Measurements from ENCODE around the gene ADAM19. TPM values are rescaled to one million over a fixed set of nuclear protein-coding genes. Genes with fewer than 3 reads are reported as not detected.

ADAM19 gene
- polyA plus RNA-seq, 1 donor from 2014 or later: 9.9 TPM

DNA sequence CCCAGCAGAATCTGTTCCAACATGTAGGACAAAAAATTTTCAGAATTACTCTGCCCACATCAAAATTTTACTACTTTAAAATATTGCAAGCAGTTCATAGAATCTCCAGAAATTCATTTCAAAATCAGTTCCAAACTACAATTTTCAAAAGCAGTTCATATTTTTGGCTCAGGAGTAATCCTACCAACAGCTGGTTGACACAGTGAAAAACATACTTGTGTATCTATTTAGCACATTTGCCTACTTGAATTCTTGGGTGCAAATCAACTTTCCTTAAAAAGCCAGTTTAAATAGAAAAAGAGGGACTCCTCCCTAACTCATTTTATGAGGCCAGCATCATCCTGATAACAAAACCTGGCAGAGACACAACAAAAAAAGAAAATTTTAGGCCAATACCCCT is 45.2 kb upstream of the ADAM19 start:
- Histone ChIP-seq H3K79me2 (replicated peaks; ENCODE audit: insufficient read depth, low read length) (no peaks in the 10 kb centered on the region), H3K9me2 (ENCODE audit: insufficient read depth, low read length) (no peaks in the 10 kb centered on the region), H3K9me3 (ENCODE audit: low read length) (no peaks in the 10 kb centered on the region), H3F3A (ENCODE audit: insufficient read depth, low read length, poor library complexity, severe bottlenecking) (no peaks in the 10 kb centered on the region), H3K36me3 (ENCODE audit: insufficient read depth, low read length) (no peaks in the 10 kb centered on the region), H4K20me1 (ENCODE audit: insufficient read depth) (no peaks in the 10 kb centered on the region), H3K9ac (ENCODE audit: low read length) (no peak overlapping the region), H3K4me3 (ENCODE audit: low read length) (no peak overlapping the region), H2AFZ (ENCODE audit: low read depth, low read length) (no peak overlapping the region), H3K27me3 (ENCODE audit: insufficient read depth, low read depth, low read length) (no peaks in the 10 kb centered on the region), H3K27ac (ENCODE audit: low read length) (no peak overlapping the region), H3K4me2 (ENCODE audit: low read length) (no peak overlapping the region)
- no peak for TF ChIP-seq TAF1 (IDR thresholded peaks at IDR 0.05; ENCODE audit: low read depth)
- TF ChIP-seq MXI1 (conservative IDR thresholded peaks at IDR 0.05; ENCODE audit: poor library complexity, severe bottlenecking): no peak
- no peak for TF ChIP-seq SMC3 (conservative IDR thresholded peaks at IDR 0.05; ENCODE audit: poor library complexity)
- no peak for TF ChIP-seq POLR2AphosphoS5 (IDR thresholded peaks at IDR 0.05)
- TF ChIP-seq, protein P1, sequence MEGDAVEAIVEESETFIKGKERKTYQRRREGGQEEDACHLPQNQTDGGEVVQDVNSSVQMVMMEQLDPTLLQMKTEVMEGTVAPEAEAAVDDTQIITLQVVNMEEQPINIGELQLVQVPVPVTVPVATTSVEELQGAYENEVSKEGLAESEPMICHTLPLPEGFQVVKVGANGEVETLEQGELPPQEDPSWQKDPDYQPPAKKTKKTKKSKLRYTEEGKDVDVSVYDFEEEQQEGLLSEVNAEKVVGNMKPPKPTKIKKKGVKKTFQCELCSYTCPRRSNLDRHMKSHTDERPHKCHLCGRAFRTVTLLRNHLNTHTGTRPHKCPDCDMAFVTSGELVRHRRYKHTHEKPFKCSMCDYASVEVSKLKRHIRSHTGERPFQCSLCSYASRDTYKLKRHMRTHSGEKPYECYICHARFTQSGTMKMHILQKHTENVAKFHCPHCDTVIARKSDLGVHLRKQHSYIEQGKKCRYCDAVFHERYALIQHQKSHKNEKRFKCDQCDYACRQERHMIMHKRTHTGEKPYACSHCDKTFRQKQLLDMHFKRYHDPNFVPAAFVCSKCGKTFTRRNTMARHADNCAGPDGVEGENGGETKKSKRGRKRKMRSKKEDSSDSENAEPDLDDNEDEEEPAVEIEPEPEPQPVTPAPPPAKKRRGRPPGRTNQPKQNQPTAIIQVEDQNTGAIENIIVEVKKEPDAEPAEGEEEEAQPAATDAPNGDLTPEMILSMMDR (IDR thresholded peaks at IDR 0.05; ENCODE audit: poor library complexity, severe bottlenecking): no peak
- TF ChIP-seq, protein P2, sequence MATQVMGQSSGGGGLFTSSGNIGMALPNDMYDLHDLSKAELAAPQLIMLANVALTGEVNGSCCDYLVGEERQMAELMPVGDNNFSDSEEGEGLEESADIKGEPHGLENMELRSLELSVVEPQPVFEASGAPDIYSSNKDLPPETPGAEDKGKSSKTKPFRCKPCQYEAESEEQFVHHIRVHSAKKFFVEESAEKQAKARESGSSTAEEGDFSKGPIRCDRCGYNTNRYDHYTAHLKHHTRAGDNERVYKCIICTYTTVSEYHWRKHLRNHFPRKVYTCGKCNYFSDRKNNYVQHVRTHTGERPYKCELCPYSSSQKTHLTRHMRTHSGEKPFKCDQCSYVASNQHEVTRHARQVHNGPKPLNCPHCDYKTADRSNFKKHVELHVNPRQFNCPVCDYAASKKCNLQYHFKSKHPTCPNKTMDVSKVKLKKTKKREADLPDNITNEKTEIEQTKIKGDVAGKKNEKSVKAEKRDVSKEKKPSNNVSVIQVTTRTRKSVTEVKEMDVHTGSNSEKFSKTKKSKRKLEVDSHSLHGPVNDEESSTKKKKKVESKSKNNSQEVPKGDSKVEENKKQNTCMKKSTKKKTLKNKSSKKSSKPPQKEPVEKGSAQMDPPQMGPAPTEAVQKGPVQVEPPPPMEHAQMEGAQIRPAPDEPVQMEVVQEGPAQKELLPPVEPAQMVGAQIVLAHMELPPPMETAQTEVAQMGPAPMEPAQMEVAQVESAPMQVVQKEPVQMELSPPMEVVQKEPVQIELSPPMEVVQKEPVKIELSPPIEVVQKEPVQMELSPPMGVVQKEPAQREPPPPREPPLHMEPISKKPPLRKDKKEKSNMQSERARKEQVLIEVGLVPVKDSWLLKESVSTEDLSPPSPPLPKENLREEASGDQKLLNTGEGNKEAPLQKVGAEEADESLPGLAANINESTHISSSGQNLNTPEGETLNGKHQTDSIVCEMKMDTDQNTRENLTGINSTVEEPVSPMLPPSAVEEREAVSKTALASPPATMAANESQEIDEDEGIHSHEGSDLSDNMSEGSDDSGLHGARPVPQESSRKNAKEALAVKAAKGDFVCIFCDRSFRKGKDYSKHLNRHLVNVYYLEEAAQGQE (IDR thresholded peaks at IDR 0.05; ENCODE audit: borderline replicate concordance): no peak
- TF ChIP-seq EP300 (conservative IDR thresholded peaks at IDR 0.05; ENCODE audit: poor library complexity, severe bottlenecking): no peak
- no peak for TF ChIP-seq RAD21 (conservative IDR thresholded peaks at IDR 0.05)
- TF ChIP-seq EZH2 (IDR thresholded peaks at IDR 0.05; ENCODE audit: borderline replicate concordance, insufficient read depth, low read length, poor library complexity, severe bottlenecking): no peak

DNA sequence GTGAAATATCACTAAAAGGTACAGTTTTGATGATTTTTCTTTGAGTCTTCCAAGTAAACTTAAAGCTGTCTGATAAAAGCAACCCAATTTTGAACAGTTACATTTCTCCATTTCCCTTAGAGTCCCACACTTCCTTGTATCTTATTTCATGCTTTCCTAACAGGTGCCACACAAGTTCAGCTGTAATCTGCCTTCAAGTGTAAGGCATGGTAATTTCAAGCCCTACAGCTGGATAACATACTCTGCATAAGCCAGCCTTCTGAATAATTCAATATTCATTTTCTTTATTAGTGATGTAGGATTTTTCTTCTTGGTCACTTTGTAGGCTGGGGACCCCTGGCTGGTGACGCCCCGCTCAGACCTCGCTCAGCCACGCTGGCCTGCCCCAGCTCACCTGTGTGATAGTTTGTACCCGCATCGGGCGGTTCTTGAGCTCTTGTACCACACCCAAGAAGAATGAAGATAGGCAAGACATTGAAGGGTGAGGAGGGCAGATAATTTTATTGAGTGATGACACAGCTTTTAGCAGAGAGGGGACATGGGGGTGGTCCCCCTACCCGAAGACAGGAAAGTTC is 42.7 kb upstream of the ADAM19 start:
- Histone ChIP-seq H3K27me3 (ENCODE audit: insufficient read depth, low read depth, low read length) (no peaks in the 10 kb centered on the region), H3K79me2 (replicated peaks; ENCODE audit: insufficient read depth, low read length) (no peaks in the 10 kb centered on the region), H4K20me1 (ENCODE audit: insufficient read depth) (no peaks in the 10 kb centered on the region), H2AFZ (ENCODE audit: low read depth, low read length) (no peak overlapping the region), H3K9me3 (ENCODE audit: low read length) (no peaks in the 10 kb centered on the region), H3K9me2 (ENCODE audit: insufficient read depth, low read length) (no peaks in the 10 kb centered on the region), H3K9ac (ENCODE audit: low read length) (no peak overlapping the region), H3K27ac (ENCODE audit: low read length) (no peak overlapping the region), H3K36me3 (ENCODE audit: insufficient read depth, low read length) (no peaks in the 10 kb centered on the region), H3K4me3 (ENCODE audit: low read length) (no peak overlapping the region), H3F3A (ENCODE audit: insufficient read depth, low read length, poor library complexity, severe bottlenecking) (no peaks in the 10 kb centered on the region), H3K4me2 (ENCODE audit: low read length) (no peak overlapping the region)
- TF ChIP-seq RAD21 (conservative IDR thresholded peaks at IDR 0.05) (no peak), POLR2AphosphoS5 (IDR thresholded peaks at IDR 0.05) (no peak), TAF1 (IDR thresholded peaks at IDR 0.05; ENCODE audit: low read depth) (no peak), EZH2 (IDR thresholded peaks at IDR 0.05; ENCODE audit: borderline replicate concordance, insufficient read depth, low read length, poor library complexity, severe bottlenecking) (no peak), SMC3 (conservative IDR thresholded peaks at IDR 0.05; ENCODE audit: poor library complexity) (no peak), MXI1 (conservative IDR thresholded peaks at IDR 0.05; ENCODE audit: poor library complexity, severe bottlenecking) (no peak), EP300 (conservative IDR thresholded peaks at IDR 0.05; ENCODE audit: poor library complexity, severe bottlenecking) (no peak)
- TF ChIP-seq, protein P2 (IDR thresholded peaks at IDR 0.05; ENCODE audit: borderline replicate concordance): no peak
- TF ChIP-seq, protein P1 (IDR thresholded peaks at IDR 0.05; ENCODE audit: poor library complexity, severe bottlenecking): no peak
